H1 (cell line): ENCODE data around the gene PSMD13. TPM values are rescaled to one million over a fixed set of nuclear protein-coding genes. Genes with fewer than 3 reads are reported as not detected.
A peak's percentile ranks its signal among the peaks of the same experiment; 100 is the strongest.

Experiments used
- CTCF ChIA-PET: fragments of 300-600 bp; sonication (Branson Sonifier 250); formaldehyde crosslinking; loops from one replicate; lab custom pipeline; 2021; ENCODE audit not compliant: partially characterized antibody; lab: Charles Lee
- POLR2A ChIA-PET: fragments of 300-600 bp; sonication (Branson Sonifier 250); formaldehyde crosslinking; loops from one replicate; lab custom pipeline; 2021; ENCODE audit warnings: inconsistent platforms; ENCODE audit not compliant: partially characterized antibody; lab: Charles Lee
- DNase-seq, 2 experiments: peaks; one replicate each; pipeline versions ENCODE4 v3.0.0 to v3.0.0-alpha.2; 2010 to 2022; ENCODE audit warnings: low spot score in 2 of 2, low read depth in 1 of 2, mixed read lengths in 1 of 2
- FAIRE-seq: peaks from 2 replicates; lab custom pipeline; 2011; peaks lifted over from hg19 to GRCh38; lab: Jason Lieb, UNC
- H2AFZ ChIP-seq: 2 replicates; pipeline ENCODE4 v1.8.1; 2012; ENCODE audit warnings: low read length, inconsistent platforms
- H2AK5ac ChIP-seq: 2 replicates; pipeline ENCODE4 v1.6.1; 2013; ENCODE audit warnings: low read depth, low read length
- H2BK120ac ChIP-seq: replicated peaks from 2 replicates; pipeline ENCODE3; 2013; ENCODE audit warnings: low read depth, low read length, inconsistent platforms
- H2BK12ac ChIP-seq: 2 replicates; pipeline ENCODE4 v1.6.1; 2013; ENCODE audit warnings: low read depth, low read length
- H2BK15ac ChIP-seq: 2 replicates; pipeline ENCODE4 v1.6.1; 2013; ENCODE audit warnings: low read length
- H2BK20ac ChIP-seq: 2 replicates; pipeline ENCODE4 v1.6.1; 2013; ENCODE audit warnings: low read length
- H2BK5ac ChIP-seq: 2 replicates; pipeline ENCODE4 v1.6.1; 2013; ENCODE audit warnings: low read depth, low read length
- H3K14ac ChIP-seq: 2 replicates; pipeline ENCODE4 v1.6.1; 2013; ENCODE audit warnings: inconsistent platforms; ENCODE audit not compliant: insufficient read length
- H3K18ac ChIP-seq: 2 replicates; pipeline ENCODE4 v1.6.1; 2013; ENCODE audit warnings: low read length; ENCODE audit errors: extremely low read depth
- H3K23ac ChIP-seq: 2 replicates; pipeline ENCODE4 v1.6.1; 2013; ENCODE audit warnings: inconsistent platforms; ENCODE audit not compliant: insufficient read length
- H3K23me2 ChIP-seq: 2 replicates; pipeline ENCODE4 v1.6.1; 2013; ENCODE audit warnings: low read depth, low read length
- H3K27ac ChIP-seq: 2 replicates; pipeline ENCODE4 v1.6.1; 2011; ENCODE audit warnings: low read depth, low read length, inconsistent platforms
- H3K27me3 ChIP-seq, 4 experiments: replicated peaks in 1 of 4; 1 replicate in 1 of 4; 2 replicates in 3 of 4; pipeline versions ENCODE4 v1.6.1 to v1.8.1; 2011 to 2013; ENCODE audit warnings: low read length in 3 of 4, mild to moderate bottlenecking in 3 of 4, inconsistent platforms in 2 of 4, mixed read lengths in 2 of 4, moderate library complexity in 1 of 4; ENCODE audit not compliant: control insufficient read depth in 3 of 4, insufficient read depth in 3 of 4; ENCODE audit errors: extremely low read depth in 1 of 4
- H3K36me3 ChIP-seq, 4 experiments: 2 replicates each; pipeline versions ENCODE4 v1.6.1 to v1.8.1; 2011 to 2013; ENCODE audit warnings: mild to moderate bottlenecking in 4 of 4, low read length in 3 of 4, moderate library complexity in 2 of 4, control low read depth in 1 of 4, inconsistent platforms in 1 of 4; ENCODE audit not compliant: insufficient read depth in 4 of 4, control insufficient read depth in 2 of 4
- H3K4ac ChIP-seq: replicated peaks from 2 replicates; pipeline ENCODE3; 2013; ENCODE audit warnings: low read length, low read depth, mixed read lengths, inconsistent platforms; ENCODE audit not compliant: insufficient read length
- H3K4me1 ChIP-seq, 4 experiments: replicated peaks in 1 of 4; 1 replicate in 1 of 4; 2 replicates in 3 of 4; pipeline versions ENCODE4 v1.6.1 to v1.8.1; 2011 to 2013; ENCODE audit warnings: low read length in 3 of 4, inconsistent platforms in 2 of 4, mixed read lengths in 1 of 4; ENCODE audit not compliant: insufficient read depth in 4 of 4, control insufficient read depth in 3 of 4
- H3K4me2 ChIP-seq, 2 experiments: 2 replicates each; pipeline versions ENCODE4 v1.6.1 to v1.8.1; 2011 to 2013; ENCODE audit warnings: low read depth in 2 of 2, low read length in 2 of 2, control low read depth in 1 of 2, inconsistent platforms in 1 of 2, mild to moderate bottlenecking in 1 of 2; ENCODE audit not compliant: insufficient read depth in 1 of 2
- H3K4me3 ChIP-seq, 4 experiments: fragments of 200-600, 300-600 bp in 1 of 4; sonication (generic), shearing (Covaris generic), sonication (Bioruptor Twin) in 1 of 4; 2 replicates each; pipeline versions ENCODE4 v1.5.1 to v1.8.1; 2011 to 2016; ENCODE audit warnings: low read length in 4 of 4, low read depth in 3 of 4, control low read depth in 2 of 4, inconsistent platforms in 2 of 4, mild to moderate bottlenecking in 2 of 4, mixed read lengths in 1 of 4, moderate library complexity in 1 of 4; ENCODE audit not compliant: insufficient read depth in 2 of 4; ENCODE audit errors: extremely low read depth in 1 of 4
- H3K56ac ChIP-seq: replicated peaks from 2 replicates; pipeline ENCODE3; 2013; ENCODE audit warnings: low read depth, mild to moderate bottlenecking, mixed read lengths, low read length, inconsistent platforms; ENCODE audit not compliant: insufficient read length
- H3K79me1 ChIP-seq: 2 replicates; pipeline ENCODE4 v1.6.1; 2013; ENCODE audit warnings: low read depth, low read length, control low read depth
- H3K79me2 ChIP-seq, 2 experiments: 2 replicates each; pipeline versions ENCODE4 v1.6.1 to v1.8.1; 2012 to 2013; ENCODE audit warnings: low read length in 2 of 2, mild to moderate bottlenecking in 2 of 2, inconsistent platforms in 1 of 2; ENCODE audit not compliant: insufficient read depth in 2 of 2, control insufficient read depth in 1 of 2
- H3K9ac ChIP-seq, 4 experiments: replicated peaks in 1 of 4; 1 replicate in 1 of 4; 2 replicates in 3 of 4; pipeline versions ENCODE4 v1.6.1 to v1.8.1; 2011 to 2013; ENCODE audit warnings: low read depth in 3 of 4, low read length in 3 of 4, control low read depth in 2 of 4, mild to moderate bottlenecking in 2 of 4, moderate library complexity in 2 of 4, inconsistent platforms in 1 of 4; ENCODE audit errors: extremely low read depth in 1 of 4
- H3K9me3 ChIP-seq, 2 experiments: 2 replicates each; pipeline versions ENCODE4 v1.6.1 to v1.8.1; 2012 to 2013; ENCODE audit warnings: mild to moderate bottlenecking in 2 of 2, moderate library complexity in 2 of 2, control low read depth in 1 of 2, inconsistent platforms in 1 of 2, low read depth in 1 of 2, low read length in 1 of 2, mixed read lengths in 1 of 2; ENCODE audit not compliant: insufficient read depth in 2 of 2
- H4K20me1 ChIP-seq, 2 experiments: replicated peaks in 1 of 2; 2 replicates each; pipeline versions ENCODE3 to v1.8.1; 2011 to 2013; ENCODE audit warnings: inconsistent platforms in 2 of 2, low read length in 2 of 2, mild to moderate bottlenecking in 1 of 2; ENCODE audit not compliant: insufficient read depth in 2 of 2, control insufficient read depth in 1 of 2
- H4K5ac ChIP-seq: 2 replicates; pipeline ENCODE4 v1.6.1; 2013; ENCODE audit warnings: low read length, low read depth, mixed read lengths, inconsistent platforms; ENCODE audit not compliant: insufficient read length
- H4K8ac ChIP-seq: 2 replicates; pipeline ENCODE4 v1.8.0; 2013; ENCODE audit warnings: mild to moderate bottlenecking, moderate library complexity, low read length, inconsistent platforms; ENCODE audit not compliant: insufficient read depth; ENCODE audit errors: extremely low read depth
- H4K91ac ChIP-seq: replicated peaks from 2 replicates; pipeline ENCODE3; 2013; ENCODE audit warnings: low read length, mixed read lengths, inconsistent platforms; ENCODE audit not compliant: insufficient read length
- CTBP2 ChIP-seq: IDR thresholded peaks from 2 replicates; pipeline ENCODE4 v1.7.0; 2011; ENCODE audit warnings: borderline replicate concordance, mild to moderate bottlenecking, moderate library complexity, mixed read lengths, low read length; ENCODE audit not compliant: insufficient read depth, insufficient read length
- EZH2 ChIP-seq: fragments of 200-600 bp; sonication (generic); IDR thresholded peaks from 2 replicates; pipeline ENCODE4 v1.7.1; 2012; ENCODE audit warnings: low read depth, mild to moderate bottlenecking, moderate library complexity, low read length, inconsistent platforms; ENCODE audit not compliant: severe bottlenecking
- MAFK ChIP-seq: IDR thresholded peaks from 2 replicates; pipeline ENCODE4 v1.6.1; 2012; ENCODE audit warnings: low read depth, mild to moderate bottlenecking, improper control_type of control experiment, low read length
- MAX ChIP-seq: IDR thresholded peaks from 2 replicates; pipeline ENCODE4 v1.6.1; 2012; ENCODE audit warnings: inconsistent platforms
- NANOG ChIP-seq: IDR thresholded peaks from 2 replicates; pipeline ENCODE4 v1.6.1; 2011; ENCODE audit warnings: low read length, low read depth, mild to moderate bottlenecking, inconsistent platforms; ENCODE audit not compliant: insufficient read depth, poor library complexity, severe bottlenecking
- POLR2AphosphoS5 ChIP-seq: IDR thresholded peaks from 2 replicates; pipeline ENCODE4 v1.6.1; 2011; ENCODE audit warnings: low read depth, low read length
- SAP30 ChIP-seq: fragments of 300-600 bp; sonication (generic); IDR thresholded peaks from 2 replicates; pipeline ENCODE4 v1.7.1; 2012; ENCODE audit warnings: low read length, moderate library complexity, mild to moderate bottlenecking, inconsistent platforms; ENCODE audit not compliant: insufficient read depth, insufficient replicate concordance
- SIN3A ChIP-seq, 2 experiments: IDR thresholded peaks in 1 of 2; conservative IDR thresholded peaks in 1 of 2; 2 replicates each; pipeline ENCODE4 v1.6.1; 2011 to 2012; ENCODE audit warnings: low read length in 2 of 2, improper control_type of control experiment in 1 of 2, low read depth in 1 of 2, mild to moderate bottlenecking in 1 of 2
- SP4 ChIP-seq: IDR thresholded peaks from 2 replicates; pipeline ENCODE4 v1.6.1; 2012; ENCODE audit warnings: low read length, inconsistent platforms
- WGBS, 2 experiments: shearing (Covaris generic) in 1 of 2; methylation state at CpG; one replicate each; pipeline versions ENCODE4 v1.1.6 to v1.1.7; 2013 to 2015; ENCODE audit warnings: low lambda C conversion rate in 2 of 2, mixed read lengths in 2 of 2, inconsistent platforms in 1 of 2, low coverage in 1 of 2, missing lambda C conversion rate in 1 of 2; ENCODE audit not compliant: insufficient replicate concordance in 2 of 2, insufficient coverage in 1 of 2, insufficient read length in 1 of 2; ENCODE audit errors: extremely low coverage in 1 of 2, missing lambda C conversion rate in 1 of 2; 5-methylcytosine and 5-hydroxymethylcytosine counted together
- polyA plus RNA-seq, 7 experiments: library from polyadenylated mRNA; depleted of rRNA in 3 of 7; stranded (reverse) in 5 of 7; unstranded in 2 of 7; fragments of >200 nt in 5 of 7; fragments of 200-250 nt in 2 of 7; gene quantifications; 1 replicate in 5 of 7; 2 replicates in 1 of 7; 4 replicates in 1 of 7; pipeline versions ENCODE4 v1.2.1 to v1.2.3, GENCODE V29; 2011 to 2013; ENCODE audit warnings: missing spikeins in 2 of 7, mixed read lengths in 2 of 7
- total RNA-seq: library from RNA; stranded (reverse); fragmentation: NEBNext Ultra II Directional; extraction: Animal tissue kit (Norgen Biotek cat#: 25700); gene quantifications from 2 replicates; pipeline ENCODE4 v1.2.1, GENCODE V29; 2021

PSMD13 gene
- total and polyA plus RNA-seq, 2 of the 8 experiments (the other 6 are each of a cell fraction or from before 2014, with no cell fraction given): 121 to 141 TPM

- H3K18ac ChIP-seq: peak within 1 kb of the TSS; percentile 93
- peak within 1 kb of the TSS in 1 of 2 experiments; percentile 16; a peak in 1 of 4 replicates for H3K4me2 ChIP-seq
- ChIA-PET POLR2A (interaction anchor here (0.7 to 5.2 kb wide), 13 partner anchors 8 to 119 kb away, joined by 3 to 51 read pairs (median 5); partner anchors contain the start of genes IFITM2 and PGGHG), CTCF (interaction anchor here (0.7 to 3.5 kb wide), 10 partner anchors 9 to 64 kb away, joined by 3 to 31 read pairs (median 5); no protein-coding TSS in a partner anchor)
- H3K27me3 ChIP-seq: no peaks in the 10 kb centered on the region; a peak in 1 of 7 replicates
- 98% methylated on average over 9 of the region's 40 CpGs; no CpG with 5 or more reads in 1 of the 2 experiments for WGBS, 2 experiments
- peaks cover 0 to 8% (median 5%) of the 10 kb centered on the region in 4 experiments; a peak in 2 of 8 replicates for H3K36me3 ChIP-seq
- H3K56ac ChIP-seq: no peak within 1 kb of the TSS
- H3K23me2 ChIP-seq: no peaks in the 10 kb centered on the region
- peak within 1 kb of the TSS; percentile 82; the same call in 1 of the 2 replicates for H2BK5ac ChIP-seq
- TF ChIP-seq NANOG (no peak), MAFK (no peak), SP4 (no peak), MAX (no peak), EZH2 (no peak), SIN3A (conservative IDR thresholded peaks at IDR 0.05 in 1 of 2, IDR thresholded peaks at IDR 0.05 in 1 of 2; ENCODE audit: low read depth in 1 of 2, low read length in 2 of 2) (no peak), SAP30 (no peak), POLR2AphosphoS5 (no peak), CTBP2 (no peak)
- no peak within 1 kb of the TSS for H3K27ac ChIP-seq
- H3K4me1 ChIP-seq: peaks cover 6 to 27% (median 13%) of the 10 kb centered on the region in 4 experiments
- no peaks in the 10 kb centered on the region for H3K79me1 ChIP-seq
- no peak within 1 kb of the TSS for H3K14ac ChIP-seq
- H2BK20ac ChIP-seq: peak within 1 kb of the TSS; percentile 23; the same call in 1 of the 2 replicates
- peak within 1 kb of the TSS; percentile 93 for H2AK5ac ChIP-seq
- H2AFZ ChIP-seq: no peak within 1 kb of the TSS
- peak within 1 kb of the TSS; percentile 71 for H2BK120ac ChIP-seq
- no peak within 1 kb of the TSS for H3K4me3 ChIP-seq
- H2BK15ac ChIP-seq: peak within 1 kb of the TSS; percentile 1; the same call in 1 of the 2 replicates
- no peak for FAIRE-seq
- no peaks in the 10 kb centered on the region for H4K20me1 ChIP-seq
- H3K9me3 ChIP-seq: no peaks in the 10 kb centered on the region
- H4K8ac ChIP-seq: peak within 1 kb of the TSS; percentile 3; the same call in 1 of the 2 replicates
- H3K23ac ChIP-seq: no peak within 1 kb of the TSS
- peak within 1 kb of the TSS; percentile 100 for H2BK12ac ChIP-seq
- peak within 1 kb of the TSS; percentile 99 for H4K91ac ChIP-seq
- H3K9ac ChIP-seq: no peak within 1 kb of the TSS
- no peaks in the 10 kb centered on the region for H3K79me2 ChIP-seq
- no peak for DNase-seq
- H3K4ac ChIP-seq: peak within 1 kb of the TSS; percentile 81
- peak within 1 kb of the TSS; percentile 39 for H4K5ac ChIP-seq
Observed at GRCh38 chr11:299081-299891, 62.5 kb downstream of the PSMD13 start, which contains the start of gene IFITM5. IFITM5 (minus strand) TSS chr11:299526; CDS start chr11:299490, 36 bp downstream.
